Islet of Langerhans (tissue), 1 donor: Measurements from ENCODE around the gene CST11.
"Not testable (repeated sequence)": the region's sequence is repeated elsewhere in the genome, so short reads cannot be mapped to it uniquely, and the experiment has no call there.

ENCODE experiments used
- FAIRE-seq: peaks from one replicate; lab custom pipeline; 2011; peaks lifted over from hg19 to GRCh38; lab: Jason Lieb, UNC

Gene CST11

GRCh38 chr20:23452776-23453175 lies at the start of gene CST11:
Gene CST11, minus strand, starts transcription at chr20:23452876. Its CDS starts 65 bp downstream, at chr20:23452811.
- no peak for FAIRE-seq

GRCh38 chr20:23501926-23502325 lies 49.2 kb upstream of the CST11 start:
- FAIRE-seq, result no peak

GRCh38 chr20:23497536-23497935 lies 44.9 kb upstream of the CST11 start:
- FAIRE-seq, result no peak

- no peak for FAIRE-seq
Measured at GRCh38 chr20:23493172-23493772, 40.6 kb upstream of the CST11 start.

GRCh38 chr20:23492292-23492691 lies 39.6 kb upstream of the CST11 start:
- FAIRE-seq, result no peak

GRCh38 chr20:23490817-23491216 lies 38.1 kb upstream of the CST11 start, which contains the start of gene CST8:
Gene CST8, plus strand, starts transcription at chr20:23491117. Its CDS starts 551 bp downstream, at chr20:23491668.
- no peak for FAIRE-seq

- FAIRE-seq, result no peak
Measured at GRCh38 chr20:23488996-23489395, 36.3 kb upstream of the CST11 start.

GRCh38 chr20:23488470-23488869 lies 35.8 kb upstream of the CST11 start:
- no peak for FAIRE-seq

- no peak for FAIRE-seq
Measured at GRCh38 chr20:23484081-23484480, 31.4 kb upstream of the CST11 start.

- no peak for FAIRE-seq
Measured at GRCh38 chr20:23482138-23482537, 29.5 kb upstream of the CST11 start.

- no peak for FAIRE-seq
Measured at GRCh38 chr20:23479043-23479442, 26.4 kb upstream of the CST11 start.

GRCh38 chr20:23477223-23477622 lies 24.5 kb upstream of the CST11 start:
- no peak for FAIRE-seq

GRCh38 chr20:23476015-23476754 lies 23.5 kb upstream of the CST11 start:
- no peak for FAIRE-seq

GRCh38 chr20:23475395-23475794 lies 22.7 kb upstream of the CST11 start:
- no peak for FAIRE-seq

GRCh38 chr20:23473293-23473692 lies 20.6 kb upstream of the CST11 start:
- not testable (repeated sequence) for FAIRE-seq

GRCh38 chr20:23472306-23472705 lies 19.6 kb upstream of the CST11 start:
- FAIRE-seq, result not testable (repeated sequence)

GRCh38 chr20:23466961-23467360 lies 14.3 kb upstream of the CST11 start:
- FAIRE-seq, result not testable (repeated sequence)

GRCh38 chr20:23461180-23461579 lies 8.5 kb upstream of the CST11 start:
- no peak for FAIRE-seq

- FAIRE-seq, result no peak
Measured at GRCh38 chr20:23459461-23460150, 6.9 kb upstream of the CST11 start.

- no peak for FAIRE-seq
Measured at GRCh38 chr20:23456873-23457272, 4.2 kb upstream of the CST11 start.

GRCh38 chr20:23456409-23456808 lies 3.7 kb upstream of the CST11 start:
- no peak for FAIRE-seq

GRCh38 chr20:23455639-23456038 lies 3.0 kb upstream of the CST11 start:
- FAIRE-seq, result no peak

GRCh38 chr20:23454816-23455215 lies 2.1 kb upstream of the CST11 start:
- FAIRE-seq, result no peak
